GM18909 (cell line): Measurements from ENCODE around the gene C3orf20.
"Not testable (repeated sequence)": the region's sequence is repeated elsewhere in the genome, so short reads cannot be mapped to it uniquely, and the experiment has no call there.

Experiments used
- ATAC-seq: cut with Tn5 transposase; IDR thresholded peaks from one replicate; pipeline ENCODE4 v1.9.1; 2021; ENCODE audit warnings: mild to moderate bottlenecking; ENCODE audit not compliant: unreplicated experiment, poor library complexity

C3orf20 gene

DNA sequence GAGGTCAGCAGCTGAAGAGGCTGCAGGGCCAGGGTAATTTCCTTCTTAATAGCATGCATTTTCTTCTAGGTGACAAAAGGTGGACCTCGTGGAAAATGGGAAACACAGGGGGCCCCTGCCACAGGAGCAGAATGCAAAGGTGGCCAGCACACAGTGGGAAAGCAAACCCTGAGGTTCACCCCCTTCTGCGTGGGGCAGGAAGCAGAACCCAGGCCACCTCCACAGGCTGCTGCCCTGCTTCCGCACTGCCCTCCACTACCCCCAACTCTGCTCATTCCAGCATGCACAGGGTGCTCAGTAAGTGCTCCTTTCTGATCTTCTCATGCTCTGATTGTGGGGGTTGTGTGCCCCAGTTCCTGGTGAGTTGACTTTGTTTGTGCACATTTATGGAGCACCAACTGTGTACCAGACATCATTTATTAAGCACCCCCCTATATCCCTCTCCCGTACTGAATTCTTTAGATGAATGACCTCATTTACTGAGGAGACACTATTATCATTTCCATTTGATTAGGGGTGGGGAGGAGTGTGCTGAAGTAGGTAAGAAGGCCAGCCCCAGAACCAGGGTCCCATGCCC, 131.1 kb downstream of the C3orf20 start:
- ATAC-seq = no peak

DNA sequence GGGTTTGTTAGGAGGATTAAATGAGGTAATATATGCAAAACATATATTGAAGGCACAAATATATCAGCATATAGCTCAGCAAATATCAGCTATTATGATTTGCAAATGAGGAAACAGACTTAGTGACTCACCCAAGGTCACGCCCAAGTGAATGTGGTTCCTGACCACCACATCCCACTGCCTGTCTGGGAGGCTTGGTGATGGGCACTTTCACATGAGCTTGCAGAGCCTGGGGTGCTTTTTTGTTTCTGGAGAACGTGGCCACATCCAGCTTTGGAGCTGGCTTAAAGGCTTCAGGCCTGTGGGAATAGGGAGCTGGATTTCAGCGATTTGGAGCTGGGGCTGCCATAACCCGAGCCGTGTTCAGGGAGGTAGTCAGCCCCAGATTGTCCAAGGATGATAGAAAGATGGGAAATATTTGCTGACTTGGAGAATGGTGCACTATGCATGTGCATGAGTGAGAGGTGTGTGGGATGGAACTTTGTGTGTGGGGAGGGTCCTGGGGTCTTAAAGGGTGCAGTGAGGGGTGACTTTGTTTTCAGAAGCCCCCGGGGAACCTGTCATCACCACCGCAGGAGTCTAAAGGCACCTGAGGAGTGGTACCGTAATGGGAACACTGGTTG, 131.8 kb downstream of the C3orf20 start:
- ATAC-seq = no peak

DNA sequence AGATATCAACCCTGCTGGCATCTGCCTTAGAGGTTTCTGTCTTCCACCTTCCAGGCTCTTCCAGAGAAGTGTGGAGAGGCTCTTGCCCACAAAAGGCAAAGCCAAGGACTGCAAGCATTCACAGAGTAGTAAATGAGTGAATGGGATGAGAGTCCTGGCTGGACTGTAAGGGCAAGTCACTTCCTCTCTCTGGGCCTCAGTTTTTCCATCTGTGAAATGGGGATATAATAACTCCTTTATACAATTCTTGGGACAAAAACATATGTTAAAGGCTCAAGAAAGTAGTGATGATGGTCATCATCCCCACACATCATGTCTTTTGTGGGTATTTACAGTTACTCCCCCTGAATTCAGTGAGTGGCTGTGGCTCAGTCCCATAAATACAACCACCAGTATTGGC, 133.1 kb downstream of the C3orf20 start:
- no peak for ATAC-seq

DNA sequence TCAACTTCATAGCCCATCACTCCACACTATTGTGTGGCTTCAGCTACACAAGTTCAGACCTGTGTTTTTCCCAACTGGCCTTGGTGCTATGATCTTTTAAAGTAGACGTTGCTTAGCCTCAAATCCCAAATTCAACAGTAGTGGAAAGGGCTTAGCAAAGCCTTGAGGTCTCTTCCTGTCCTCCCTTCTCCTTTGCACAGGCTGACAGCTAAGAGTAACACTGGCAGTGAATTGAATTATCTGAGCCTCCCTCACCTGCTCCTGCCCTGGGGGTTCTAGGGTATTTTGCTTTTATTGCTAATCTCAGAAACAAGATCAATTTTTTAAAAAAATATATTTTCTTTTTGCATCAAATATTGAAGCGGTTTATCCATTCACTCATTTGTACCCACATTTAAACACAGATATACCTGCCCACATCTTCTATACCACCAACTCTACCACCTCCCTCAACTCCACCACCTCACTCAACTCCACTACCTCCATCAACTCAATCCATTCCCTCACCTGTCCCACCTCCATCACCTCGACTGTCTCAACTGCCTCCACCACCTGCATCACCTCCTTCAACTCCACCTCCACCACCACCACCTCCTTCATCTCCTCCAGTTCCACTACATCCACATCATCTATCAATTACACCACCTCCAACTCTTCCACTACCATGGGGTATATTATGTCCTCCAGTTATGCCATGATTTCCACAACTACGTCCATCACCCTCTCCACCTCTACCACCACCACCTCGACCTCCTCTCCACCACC, 133.7 kb downstream of the C3orf20 start:
- no peak for ATAC-seq

DNA sequence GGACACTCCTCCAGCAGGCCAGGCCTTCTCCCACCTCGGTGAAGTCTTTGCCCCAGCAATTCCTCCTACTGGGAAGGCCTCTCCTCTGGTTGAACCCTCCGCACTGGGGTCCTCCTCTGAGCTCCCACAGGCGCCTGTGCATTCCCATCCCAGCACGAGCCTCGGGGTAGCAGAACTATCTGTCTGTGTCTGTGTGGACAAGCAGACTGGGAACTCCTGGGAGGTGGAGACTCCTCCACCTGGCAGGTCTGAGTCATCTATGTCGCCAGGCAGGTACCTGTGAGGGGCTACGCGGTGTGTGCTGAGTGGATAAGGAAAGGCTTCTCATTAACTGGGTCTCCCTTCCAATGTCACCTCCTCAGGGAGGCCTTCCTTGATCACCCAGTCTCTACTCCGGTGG, 134.7 kb downstream of the C3orf20 start:
- not testable (repeated sequence) for ATAC-seq

DNA sequence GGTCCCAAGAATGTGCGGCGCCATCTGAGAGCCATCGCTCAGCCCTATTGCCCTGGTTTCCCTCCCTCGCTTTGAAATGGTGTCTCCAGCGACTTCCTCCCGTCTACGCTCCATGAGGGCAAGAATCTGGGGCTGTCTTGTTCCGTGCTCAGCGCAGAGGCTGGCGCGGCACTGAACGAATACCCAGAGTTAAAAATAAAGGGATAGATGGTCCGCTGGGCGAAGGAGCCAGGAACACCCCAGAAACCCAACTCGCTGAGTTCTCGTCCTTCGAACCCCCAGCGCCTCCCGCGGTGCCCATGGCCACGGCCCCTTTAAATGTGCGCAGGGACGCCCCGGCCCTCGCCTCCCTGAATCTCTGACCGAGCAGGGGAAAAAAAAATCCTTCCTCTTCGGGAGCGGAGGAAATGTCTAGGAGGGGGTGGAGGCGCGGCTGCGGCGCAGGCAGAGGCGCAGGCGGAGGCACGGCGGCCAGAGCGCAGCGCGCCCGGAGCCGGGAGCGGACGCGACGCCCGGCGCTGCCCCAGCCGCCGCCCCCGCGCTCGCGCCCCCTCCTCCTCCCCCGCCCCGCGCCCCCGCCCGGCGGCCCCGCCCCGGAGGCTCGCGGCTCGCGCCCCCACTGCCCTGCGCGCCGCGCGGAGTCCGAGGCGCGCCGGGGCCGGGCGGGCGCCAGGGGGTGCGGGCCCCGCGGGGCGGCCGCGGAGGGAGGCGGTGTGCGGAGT, 135.3 kb downstream of the C3orf20 start:
- ATAC-seq = no peak

DNA sequence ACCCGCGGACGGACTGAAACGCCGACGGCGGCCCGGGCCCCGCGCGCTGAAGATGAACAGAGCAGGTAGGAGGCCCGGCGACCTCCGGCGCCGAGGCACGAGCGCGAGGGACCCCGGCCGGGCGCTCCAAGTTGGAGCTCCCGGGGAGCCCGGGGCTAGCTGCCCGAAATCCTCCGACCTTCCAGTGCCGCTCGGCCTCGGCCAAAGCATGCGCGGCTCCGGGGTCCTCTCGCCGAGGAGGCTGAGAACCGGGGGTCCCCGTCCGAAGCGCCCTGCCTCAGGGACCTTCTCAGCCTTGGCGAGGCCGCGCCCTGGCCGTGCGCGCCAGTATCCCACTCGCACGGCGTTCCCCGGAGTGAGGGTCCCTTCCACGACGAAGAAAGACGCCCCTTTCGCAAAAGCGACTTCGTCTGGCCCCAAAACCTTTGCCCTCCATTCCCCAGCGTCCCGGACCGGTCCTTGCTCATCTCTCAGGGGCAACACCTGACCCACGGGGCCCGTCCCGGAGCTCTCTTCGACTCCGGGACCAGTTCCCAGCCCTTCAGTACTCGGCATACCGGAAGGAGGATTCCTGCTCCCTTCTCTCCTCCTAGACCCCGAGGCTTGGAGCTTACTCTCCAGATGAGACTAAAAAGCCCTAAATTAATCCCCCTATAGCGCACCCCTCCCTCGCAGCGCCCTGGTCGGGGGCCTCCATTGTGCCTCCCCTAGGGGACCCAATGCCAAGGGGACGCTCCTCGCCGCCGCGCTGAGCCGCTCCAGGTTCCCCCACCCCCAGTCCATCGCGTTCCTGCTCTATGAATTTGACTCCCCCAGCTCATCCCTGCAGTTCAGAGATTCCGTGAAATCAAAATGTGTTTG, 136.1 kb downstream of the C3orf20 start:
- no peak for ATAC-seq

DNA sequence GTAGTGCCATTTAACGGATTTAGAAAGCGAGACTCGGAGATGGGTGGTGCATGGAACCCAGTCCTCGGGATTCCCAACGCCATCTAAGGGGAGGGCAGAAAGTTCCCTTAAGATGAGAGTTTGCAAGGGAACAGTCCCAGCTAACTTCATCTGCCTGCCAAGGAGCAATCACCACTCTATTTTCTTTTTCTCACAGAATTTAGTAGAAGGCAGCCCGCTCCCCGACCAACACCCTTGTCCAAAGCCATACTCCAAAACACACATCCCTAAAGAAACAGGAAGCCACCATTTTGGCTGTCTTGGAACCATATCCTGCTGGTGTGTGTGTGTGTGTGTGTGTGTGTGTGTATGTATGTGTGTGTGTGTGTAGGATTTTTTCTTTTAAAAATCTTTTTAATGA, 136.7 kb downstream of the C3orf20 start:
- no peak for ATAC-seq

DNA sequence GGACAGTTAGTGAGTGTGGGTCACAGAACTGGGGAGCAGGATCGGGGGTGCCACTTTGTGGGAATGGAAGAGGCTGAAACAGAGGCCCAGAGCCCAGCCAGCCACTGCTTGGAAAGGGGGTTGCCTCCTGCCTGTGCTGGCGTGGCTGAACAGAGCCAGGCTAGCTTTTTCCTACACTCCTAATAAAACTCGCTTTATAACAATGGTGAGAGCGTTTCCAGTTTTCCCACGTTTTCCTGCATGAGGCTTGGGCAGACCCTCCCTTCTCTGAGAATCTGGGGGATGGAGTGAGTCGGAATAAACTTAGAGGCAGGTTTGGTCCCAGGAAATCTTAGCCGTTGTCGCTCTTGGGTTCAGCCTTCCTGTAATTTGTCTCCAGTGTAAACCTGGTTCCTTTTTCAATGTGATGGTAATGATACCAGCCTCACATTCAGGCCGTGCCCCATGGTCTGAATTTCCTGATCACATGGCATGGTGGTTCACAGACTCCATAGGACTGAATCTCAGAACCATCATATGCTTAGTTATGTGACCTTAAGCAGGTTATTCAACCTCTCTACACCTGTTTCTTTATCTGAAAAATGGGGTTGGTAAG, 137.4 kb downstream of the C3orf20 start:
- no peak for ATAC-seq

DNA sequence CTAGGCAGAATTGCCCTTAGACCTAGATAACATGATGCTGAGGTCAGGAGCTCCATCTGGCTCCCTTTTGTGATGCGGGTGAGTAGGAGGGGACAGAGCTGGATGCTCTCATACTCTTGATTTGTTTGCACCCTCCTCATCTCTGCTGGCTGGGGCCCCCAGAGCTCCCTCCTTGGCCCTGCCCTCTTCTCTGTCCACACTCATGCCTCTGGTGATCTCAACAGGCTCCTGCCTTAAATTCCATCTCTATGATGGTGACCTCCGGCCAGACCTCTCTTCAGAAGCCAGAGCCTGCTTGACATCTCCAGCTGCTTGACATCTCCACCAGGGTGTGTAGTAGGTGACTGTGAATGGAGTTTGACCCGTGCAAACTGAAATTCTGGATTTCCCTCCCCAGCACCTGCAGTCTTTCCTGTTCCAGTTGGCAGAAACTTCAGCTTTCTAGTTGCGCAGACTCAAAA, 139.5 kb downstream of the C3orf20 start:
- ATAC-seq = no peak

DNA sequence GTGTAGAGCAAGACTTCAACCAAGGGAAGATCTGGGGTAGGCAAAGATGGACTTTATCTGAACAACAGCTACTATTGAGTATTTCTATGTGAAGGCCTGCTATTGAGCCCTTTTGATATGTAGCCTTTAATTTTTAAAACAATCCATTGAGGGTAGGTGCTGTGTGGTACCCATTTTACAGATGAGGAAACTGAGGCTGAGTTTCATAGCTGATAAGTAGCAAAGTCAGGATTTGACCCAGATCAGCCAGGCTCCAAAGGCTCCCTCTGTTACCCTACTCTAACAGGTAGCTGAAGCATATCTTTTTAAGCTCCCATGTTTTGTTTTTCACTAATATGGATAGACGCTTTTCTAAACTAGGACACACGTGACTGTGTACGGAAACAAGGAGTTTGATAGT, 141.4 kb downstream of the C3orf20 start:
- no peak for ATAC-seq

DNA sequence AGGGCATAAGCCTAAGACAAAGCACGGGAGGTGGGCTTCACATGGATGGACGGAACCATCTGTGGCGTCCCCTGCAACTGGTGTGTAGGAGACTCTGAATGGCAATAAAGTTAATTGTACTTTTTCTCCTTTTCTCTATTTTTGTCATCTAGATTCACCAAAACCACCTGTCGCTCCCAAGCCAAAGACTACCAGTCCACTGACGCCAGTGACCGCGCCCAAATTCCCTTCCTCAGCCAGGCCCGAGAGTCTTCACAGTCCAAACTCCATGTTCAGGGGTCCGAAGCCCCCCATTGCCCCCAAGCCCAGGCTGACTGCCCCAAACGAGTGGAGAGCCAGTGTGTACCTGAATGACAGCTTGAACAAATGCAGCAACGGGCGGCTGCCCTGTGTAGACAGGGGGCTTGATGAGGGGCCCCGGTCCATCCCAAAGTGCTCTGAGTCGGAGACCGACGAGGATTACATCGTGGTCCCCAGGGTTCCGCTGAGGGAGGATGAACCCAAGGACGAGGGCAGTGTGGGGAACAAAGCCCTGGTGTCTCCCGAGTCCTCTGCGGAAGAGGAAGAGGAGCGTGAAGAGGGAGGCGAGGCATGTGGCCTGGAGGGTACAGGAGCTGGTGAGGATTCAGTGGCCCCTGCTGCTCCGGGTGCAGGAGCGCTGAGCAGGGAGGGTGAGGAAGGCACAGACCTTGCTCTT, 144.0 kb downstream of the C3orf20 start, which contains the start of gene FGD5:
Gene FGD5 (plus strand): TSS at position 159 of the 697 bp plus-strand sequence. CDS start 110 bp downstream, at position 269.
- no peak for ATAC-seq

DNA sequence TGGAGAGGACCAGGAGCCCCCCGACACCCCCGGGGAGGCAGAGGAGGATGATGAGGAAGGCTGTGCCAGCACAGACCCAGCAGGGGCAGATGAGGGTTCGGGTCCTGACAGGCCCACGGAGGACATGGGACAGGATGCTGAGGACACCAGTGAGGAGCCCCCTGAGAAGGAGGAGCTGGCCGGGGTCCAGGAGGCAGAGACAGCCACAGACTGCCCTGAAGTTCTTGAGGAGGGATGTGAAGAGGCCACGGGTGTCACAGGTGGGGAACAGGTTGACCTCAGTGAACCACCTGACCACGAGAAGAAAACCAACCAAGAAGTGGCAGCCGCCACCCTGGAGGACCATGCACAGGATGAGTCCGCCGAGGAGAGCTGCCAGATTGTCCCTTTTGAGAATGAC, 144.7 kb downstream of the C3orf20 start:
- no peak for ATAC-seq

DNA sequence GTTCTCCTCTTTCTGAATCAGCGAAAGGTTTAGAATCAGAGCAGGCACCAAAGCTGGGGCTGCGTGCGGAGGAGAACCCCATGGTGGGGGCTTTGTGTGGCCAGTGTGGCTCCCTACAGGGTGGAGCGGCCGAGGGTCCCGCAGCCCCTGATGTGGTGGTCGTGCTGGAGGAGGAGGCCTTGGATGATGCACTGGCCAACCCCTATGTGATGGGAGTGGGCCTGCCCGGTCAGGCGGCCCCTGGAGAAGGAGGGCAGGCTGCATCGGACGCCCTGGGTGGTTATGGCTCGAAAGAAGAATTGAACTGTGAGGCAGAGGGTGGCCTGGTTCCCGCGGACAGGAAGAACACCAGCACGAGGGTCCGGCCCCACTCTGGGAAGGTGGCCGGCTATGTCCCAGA, 145.2 kb downstream of the C3orf20 start:
- ATAC-seq = no peak

DNA sequence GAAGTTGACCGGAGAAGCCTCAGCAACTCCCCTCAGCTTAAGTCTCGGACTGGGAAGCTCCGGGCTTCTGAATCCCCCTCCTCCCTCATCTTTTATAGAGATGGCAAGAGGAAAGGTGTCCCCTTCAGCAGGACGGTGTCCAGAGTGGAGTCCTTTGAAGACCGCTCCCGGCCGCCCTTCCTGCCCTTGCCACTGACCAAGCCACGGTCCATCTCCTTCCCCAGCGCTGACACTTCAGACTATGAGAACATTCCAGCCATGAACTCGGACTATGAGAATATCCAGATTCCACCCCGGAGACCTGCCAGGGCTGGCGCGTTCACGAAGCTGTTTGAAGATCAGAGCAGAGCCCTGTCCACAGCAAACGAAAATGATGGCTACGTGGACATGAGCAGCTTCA, 146.2 kb downstream of the C3orf20 start:
- no peak for ATAC-seq

DNA sequence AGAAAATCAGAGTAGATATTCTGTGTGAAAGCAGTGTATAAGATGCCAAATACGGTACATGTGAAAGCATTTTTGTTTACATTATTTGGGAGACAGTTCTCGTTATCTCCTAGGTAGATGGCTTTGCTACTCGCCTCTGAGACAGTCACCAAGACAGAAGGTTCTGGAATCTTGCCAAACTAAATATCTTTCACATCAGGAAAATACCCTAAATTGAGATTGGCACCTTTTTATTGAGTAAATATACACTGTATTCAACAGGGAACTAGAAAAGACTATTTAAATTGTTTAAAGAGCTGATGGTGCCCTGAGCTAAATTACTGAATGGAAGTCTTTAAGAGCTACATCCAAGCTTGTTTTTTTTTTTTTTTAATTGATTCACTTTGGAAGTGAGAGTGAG, 147.2 kb downstream of the C3orf20 start:
- no peak for ATAC-seq
